ENCODE data around the gene CAMSAP1.

DNA sequence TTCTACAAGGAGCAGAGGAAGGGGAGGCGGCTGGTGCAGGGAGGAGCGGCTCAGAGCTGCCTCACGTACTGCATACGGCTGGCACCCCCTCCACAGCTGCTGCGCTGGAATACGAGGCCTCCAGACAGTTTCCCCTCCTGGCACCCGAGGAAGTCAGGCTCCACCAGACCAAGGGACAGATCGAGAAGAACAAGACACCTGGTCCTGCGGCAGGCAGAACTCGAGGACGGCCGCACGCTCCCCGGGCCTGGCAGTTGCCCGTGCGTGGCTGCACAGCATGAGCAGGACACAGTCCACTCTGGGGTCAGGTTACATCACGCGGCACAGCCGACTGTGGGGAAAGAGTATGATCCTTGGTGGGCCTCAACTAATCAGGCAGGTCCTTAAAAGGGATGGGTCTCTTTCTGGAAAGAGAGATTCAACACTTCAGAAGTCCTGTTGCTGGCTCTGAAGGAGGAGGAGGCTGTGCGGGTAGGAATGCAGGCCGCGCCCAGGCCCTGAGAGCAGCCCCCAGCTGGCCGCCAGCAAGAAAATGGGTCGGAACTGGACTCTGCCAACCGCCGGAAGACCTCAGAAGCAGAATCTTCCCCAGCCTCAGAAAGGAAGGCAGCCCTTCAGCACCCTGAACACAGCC, 42.3 kb upstream of the CAMSAP1 start:
- TF ChIP-seq EZH2phosphoT487 (IDR thresholded peaks at IDR 0.05; ENCODE audit: low read depth), result no peak
- TF ChIP-seq, protein P1, sequence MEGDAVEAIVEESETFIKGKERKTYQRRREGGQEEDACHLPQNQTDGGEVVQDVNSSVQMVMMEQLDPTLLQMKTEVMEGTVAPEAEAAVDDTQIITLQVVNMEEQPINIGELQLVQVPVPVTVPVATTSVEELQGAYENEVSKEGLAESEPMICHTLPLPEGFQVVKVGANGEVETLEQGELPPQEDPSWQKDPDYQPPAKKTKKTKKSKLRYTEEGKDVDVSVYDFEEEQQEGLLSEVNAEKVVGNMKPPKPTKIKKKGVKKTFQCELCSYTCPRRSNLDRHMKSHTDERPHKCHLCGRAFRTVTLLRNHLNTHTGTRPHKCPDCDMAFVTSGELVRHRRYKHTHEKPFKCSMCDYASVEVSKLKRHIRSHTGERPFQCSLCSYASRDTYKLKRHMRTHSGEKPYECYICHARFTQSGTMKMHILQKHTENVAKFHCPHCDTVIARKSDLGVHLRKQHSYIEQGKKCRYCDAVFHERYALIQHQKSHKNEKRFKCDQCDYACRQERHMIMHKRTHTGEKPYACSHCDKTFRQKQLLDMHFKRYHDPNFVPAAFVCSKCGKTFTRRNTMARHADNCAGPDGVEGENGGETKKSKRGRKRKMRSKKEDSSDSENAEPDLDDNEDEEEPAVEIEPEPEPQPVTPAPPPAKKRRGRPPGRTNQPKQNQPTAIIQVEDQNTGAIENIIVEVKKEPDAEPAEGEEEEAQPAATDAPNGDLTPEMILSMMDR (IDR thresholded peaks at IDR 0.05; ENCODE audit: low read depth, low read length), result no peak

Data from OCI-LY3 (cell line).